Stimulated activated CD4-positive, alpha-beta T cell treated with anti-CD3 and anti-CD28 coated beads, Interleukin-12 subunit alpha, Interleukin-12 subunit beta, amount 100 ng/mL, for 48 hours (primary cell): ENCODE measurements around the gene ADGRL2.

Experiments
- DNase-seq, 3 donors: peaks; one replicate each; pipeline ENCODE4 v3.0.0-alpha.2; 2020; ENCODE audit warnings: low read depth in 2 of 3, low spot score in 1 of 3

The ADGRL2 gene

GRCh38 chr1:81976539-81976938 lies 175.8 kb downstream of the ADGRL2 start:
- DNase-seq, result no peak

- DNase-seq, result no peak
These were observed 178.2 kb downstream of the ADGRL2 start for GRCh38 chr1:81978945-81979344.

GRCh38 chr1:81982523-81982922 lies 181.8 kb downstream of the ADGRL2 start:
- DNase-seq, result no peak

GRCh38 chr1:81989524-81989923 lies 188.8 kb downstream of the ADGRL2 start:
- DNase-seq, result no peak

GRCh38 chr1:81990241-81990640 lies 189.5 kb downstream of the ADGRL2 start:
- DNase-seq, result no peak

- DNase-seq, result no peak
These were observed 197.4 kb downstream of the ADGRL2 start for GRCh38 chr1:81998165-81998564.

- no peak for DNase-seq
These were observed 198.6 kb downstream of the ADGRL2 start for GRCh38 chr1:81999364-81999763.

- DNase-seq, result no peak
These were observed 199.5 kb downstream of the ADGRL2 start for GRCh38 chr1:82000221-82000620.

GRCh38 chr1:82001345-82001744 lies 200.6 kb downstream of the ADGRL2 start:
- no peak for DNase-seq

- DNase-seq, result no peak
These were observed 207.1 kb downstream of the ADGRL2 start for GRCh38 chr1:82007804-82008203.

- DNase-seq, result no peak
These were observed 213.0 kb downstream of the ADGRL2 start for GRCh38 chr1:82013702-82014101.

- no peak for DNase-seq
These were observed 214.7 kb downstream of the ADGRL2 start for GRCh38 chr1:82015444-82015843.

- DNase-seq, result no peak
These were observed 217.6 kb downstream of the ADGRL2 start for GRCh38 chr1:82018319-82018718.

GRCh38 chr1:82019508-82019907 lies 218.8 kb downstream of the ADGRL2 start:
- no peak for DNase-seq

GRCh38 chr1:82030830-82031229 lies 230.1 kb downstream of the ADGRL2 start:
- no peak for DNase-seq

- no peak for DNase-seq
These were observed 231.3 kb downstream of the ADGRL2 start for GRCh38 chr1:82032068-82032467.

GRCh38 chr1:82034812-82035211 lies 234.1 kb downstream of the ADGRL2 start:
- DNase-seq, result no peak
